ENCODE results near the gene OR2T34. TPM values are rescaled to one million over a fixed set of nuclear protein-coding genes. Genes with fewer than 3 reads are reported as not detected.

The OR2T34 gene
- total and polyA plus RNA-seq, 2 experiments from 2014 or later = not detected

Small RNA genes within 50 kb of the gene (small RNA-seq; reads per million reads assigned to genes)
- gene RF00019 (ENCODE audit: low replicate concordance) = not detected

Other genes with a start within 250 kb of the OR2T34 start
- not detected in 2 replicates for gene OR14C36, start 226.0 kb downstream of the OR2T34 start, total RNA-seq (2014; rRNA removed; shearing (Covaris generic))
- gene OR14C36, start 226.0 kb downstream of the OR2T34 start, polyA plus RNA-seq (2016; fragmentation: Nextera tagmentation; extraction: Ambion mirVana) = not detected in 2 replicates
- gene OR2T4, start 213.1 kb downstream of the OR2T34 start, total RNA-seq (2014; rRNA removed; shearing (Covaris generic)) = not detected in 2 replicates
- gene OR2T4, start 213.1 kb downstream of the OR2T34 start, polyA plus RNA-seq (2016; fragmentation: Nextera tagmentation; extraction: Ambion mirVana) = not detected in 2 replicates
- gene OR2T6, start 199.0 kb downstream of the OR2T34 start, total RNA-seq (2014; rRNA removed; shearing (Covaris generic)) = not detected in 2 replicates
- not detected in 2 replicates for gene OR2T6, start 199.0 kb downstream of the OR2T34 start, polyA plus RNA-seq (2016; fragmentation: Nextera tagmentation; extraction: Ambion mirVana)
- not detected in 2 replicates for gene OR2T1, start 171.7 kb downstream of the OR2T34 start, total RNA-seq (2014; rRNA removed; shearing (Covaris generic))
- gene OR2T1, start 171.7 kb downstream of the OR2T34 start, polyA plus RNA-seq (2016; fragmentation: Nextera tagmentation; extraction: Ambion mirVana) = not detected in 2 replicates
- gene OR2T2, start 129.1 kb downstream of the OR2T34 start, total RNA-seq (2014; rRNA removed; shearing (Covaris generic)) = not detected in 2 replicates
- gene OR2T2, start 129.1 kb downstream of the OR2T34 start, polyA plus RNA-seq (2016; fragmentation: Nextera tagmentation; extraction: Ambion mirVana) = not detected in 2 replicates
- gene OR2T3, start 101.4 kb downstream of the OR2T34 start, total RNA-seq (2014; rRNA removed; shearing (Covaris generic)) = not detected in 2 replicates
- gene OR2T3, start 101.4 kb downstream of the OR2T34 start, polyA plus RNA-seq (2016; fragmentation: Nextera tagmentation; extraction: Ambion mirVana) = not detected in 2 replicates
- gene OR2T5, start 86.2 kb downstream of the OR2T34 start, total RNA-seq (2014; rRNA removed; shearing (Covaris generic)) = not detected in 2 replicates
- gene OR2T5, start 86.2 kb downstream of the OR2T34 start, polyA plus RNA-seq (2016; fragmentation: Nextera tagmentation; extraction: Ambion mirVana) = not detected in 2 replicates
- gene OR2G6, start 66.7 kb downstream of the OR2T34 start, total RNA-seq (2014; rRNA removed; shearing (Covaris generic)) = not detected in 2 replicates
- not detected in 2 replicates for gene OR2G6, start 66.7 kb downstream of the OR2T34 start, polyA plus RNA-seq (2016; fragmentation: Nextera tagmentation; extraction: Ambion mirVana)
- not detected in 2 replicates for gene OR2T29, start 12.0 kb downstream of the OR2T34 start, total RNA-seq (2014; rRNA removed; shearing (Covaris generic))
- gene OR2T29, start 12.0 kb downstream of the OR2T34 start, polyA plus RNA-seq (2016; fragmentation: Nextera tagmentation; extraction: Ambion mirVana) = not detected in 2 replicates
- not detected in 2 replicates for gene OR2T10, start 22.9 kb upstream of the OR2T34 start, total RNA-seq (2014; rRNA removed; shearing (Covaris generic))
- not detected in 2 replicates for gene OR2T10, start 22.9 kb upstream of the OR2T34 start, polyA plus RNA-seq (2016; fragmentation: Nextera tagmentation; extraction: Ambion mirVana)
- not detected in 2 replicates for gene OR2T11, start 60.3 kb upstream of the OR2T34 start, total RNA-seq (2014; rRNA removed; shearing (Covaris generic))
- not detected in 2 replicates for gene OR2T11, start 60.3 kb upstream of the OR2T34 start, polyA plus RNA-seq (2016; fragmentation: Nextera tagmentation; extraction: Ambion mirVana)
- not detected in 2 replicates for gene OR2T35, start 70.5 kb upstream of the OR2T34 start, total RNA-seq (2014; rRNA removed; shearing (Covaris generic))
- gene OR2T35, start 70.5 kb upstream of the OR2T34 start, polyA plus RNA-seq (2016; fragmentation: Nextera tagmentation; extraction: Ambion mirVana) = not detected in 2 replicates
- not detected in 2 replicates for gene OR2T27, start 80.8 kb upstream of the OR2T34 start, total RNA-seq (2014; rRNA removed; shearing (Covaris generic))
- not detected in 2 replicates for gene OR2T27, start 80.8 kb upstream of the OR2T34 start, polyA plus RNA-seq (2016; fragmentation: Nextera tagmentation; extraction: Ambion mirVana)
- gene OR14I1, start 128.0 kb upstream of the OR2T34 start, total RNA-seq (2014; rRNA removed; shearing (Covaris generic)) = not detected in 2 replicates
- gene OR14I1, start 128.0 kb upstream of the OR2T34 start, polyA plus RNA-seq (2016; fragmentation: Nextera tagmentation; extraction: Ambion mirVana) = not detected in 2 replicates
- not detected in 2 replicates for gene LYPD8, start 181.0 kb upstream of the OR2T34 start, total RNA-seq (2014; rRNA removed; shearing (Covaris generic))
- not detected in 2 replicates for gene LYPD8, start 181.0 kb upstream of the OR2T34 start, polyA plus RNA-seq (2016; fragmentation: Nextera tagmentation; extraction: Ambion mirVana)